Upper lobe of left lung (tissue), 4 donors: ENCODE results near the gene HTR1A.

Source experiments
- EP300 ChIP-seq, 4 donors: sonication (generic); formaldehyde crosslinking; IDR thresholded peaks; one replicate each; pipeline ENCODE4 v1.5.1; 2017; ENCODE audit warnings: antibody characterized with exemption in 4 of 4, control low read depth in 2 of 4
- POLR2A ChIP-seq, 4 donors: fragments of 450-650 bp; IDR thresholded peaks; one replicate each; pipeline ENCODE4 v1.5.1; 2016 to 2017; ENCODE audit warnings: antibody characterized with exemption in 4 of 4, mild to moderate bottlenecking in 2 of 4
- TF ChIP-seq, protein P1 (sequence below), 6 experiments: fragments of 450-650 bp in 4 of 6; fragments of 200-600 bp in 2 of 6; sonication (generic) in 2 of 6; IDR thresholded peaks; one replicate each; pipeline ENCODE4 v1.5.1; 2016 to 2019; ENCODE audit warnings: antibody characterized with exemption in 6 of 6

DNA sequence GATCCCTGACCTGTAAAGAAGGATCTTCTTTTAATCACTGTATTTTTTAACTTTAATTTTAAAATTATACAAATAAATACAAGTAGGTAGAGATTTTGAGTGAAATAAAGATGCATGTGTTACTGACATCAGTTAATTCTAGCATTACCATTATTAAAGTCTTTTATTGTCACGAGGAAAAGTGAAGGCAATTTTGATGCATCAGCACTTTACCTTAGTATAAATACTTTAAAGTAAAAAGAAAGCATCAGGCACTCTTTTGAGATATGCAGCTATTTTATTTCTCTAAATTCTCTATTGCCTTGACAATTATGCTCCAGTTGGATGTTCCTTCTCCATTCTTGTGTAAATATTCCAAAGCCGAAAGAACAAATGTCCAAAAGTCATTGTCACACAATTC lies 4.6 kb downstream of the HTR1A start:
- TF ChIP-seq, protein P1, sequence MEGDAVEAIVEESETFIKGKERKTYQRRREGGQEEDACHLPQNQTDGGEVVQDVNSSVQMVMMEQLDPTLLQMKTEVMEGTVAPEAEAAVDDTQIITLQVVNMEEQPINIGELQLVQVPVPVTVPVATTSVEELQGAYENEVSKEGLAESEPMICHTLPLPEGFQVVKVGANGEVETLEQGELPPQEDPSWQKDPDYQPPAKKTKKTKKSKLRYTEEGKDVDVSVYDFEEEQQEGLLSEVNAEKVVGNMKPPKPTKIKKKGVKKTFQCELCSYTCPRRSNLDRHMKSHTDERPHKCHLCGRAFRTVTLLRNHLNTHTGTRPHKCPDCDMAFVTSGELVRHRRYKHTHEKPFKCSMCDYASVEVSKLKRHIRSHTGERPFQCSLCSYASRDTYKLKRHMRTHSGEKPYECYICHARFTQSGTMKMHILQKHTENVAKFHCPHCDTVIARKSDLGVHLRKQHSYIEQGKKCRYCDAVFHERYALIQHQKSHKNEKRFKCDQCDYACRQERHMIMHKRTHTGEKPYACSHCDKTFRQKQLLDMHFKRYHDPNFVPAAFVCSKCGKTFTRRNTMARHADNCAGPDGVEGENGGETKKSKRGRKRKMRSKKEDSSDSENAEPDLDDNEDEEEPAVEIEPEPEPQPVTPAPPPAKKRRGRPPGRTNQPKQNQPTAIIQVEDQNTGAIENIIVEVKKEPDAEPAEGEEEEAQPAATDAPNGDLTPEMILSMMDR (IDR thresholded peaks at IDR 0.05), result no peak
- TF ChIP-seq EP300 (IDR thresholded peaks at IDR 0.05) (no peak), POLR2A (IDR thresholded peaks at IDR 0.05) (no peak)
